Stimulated activated CD4-positive, alpha-beta T cell treated with anti-CD3 and anti-CD28 coated beads, Interleukin-2, amount 100 ng/mL, for 24 hours (primary cell): ENCODE measurements around the gene HVCN1.
"Not testable (repeated sequence)": the region's sequence is repeated elsewhere in the genome, so short reads cannot be mapped to it uniquely, and the experiment has no call there.

Experiments
- DNase-seq, 2 donors: peaks; one replicate each; pipeline ENCODE4 v3.0.0-alpha.2; 2020

HVCN1 gene

DNA sequence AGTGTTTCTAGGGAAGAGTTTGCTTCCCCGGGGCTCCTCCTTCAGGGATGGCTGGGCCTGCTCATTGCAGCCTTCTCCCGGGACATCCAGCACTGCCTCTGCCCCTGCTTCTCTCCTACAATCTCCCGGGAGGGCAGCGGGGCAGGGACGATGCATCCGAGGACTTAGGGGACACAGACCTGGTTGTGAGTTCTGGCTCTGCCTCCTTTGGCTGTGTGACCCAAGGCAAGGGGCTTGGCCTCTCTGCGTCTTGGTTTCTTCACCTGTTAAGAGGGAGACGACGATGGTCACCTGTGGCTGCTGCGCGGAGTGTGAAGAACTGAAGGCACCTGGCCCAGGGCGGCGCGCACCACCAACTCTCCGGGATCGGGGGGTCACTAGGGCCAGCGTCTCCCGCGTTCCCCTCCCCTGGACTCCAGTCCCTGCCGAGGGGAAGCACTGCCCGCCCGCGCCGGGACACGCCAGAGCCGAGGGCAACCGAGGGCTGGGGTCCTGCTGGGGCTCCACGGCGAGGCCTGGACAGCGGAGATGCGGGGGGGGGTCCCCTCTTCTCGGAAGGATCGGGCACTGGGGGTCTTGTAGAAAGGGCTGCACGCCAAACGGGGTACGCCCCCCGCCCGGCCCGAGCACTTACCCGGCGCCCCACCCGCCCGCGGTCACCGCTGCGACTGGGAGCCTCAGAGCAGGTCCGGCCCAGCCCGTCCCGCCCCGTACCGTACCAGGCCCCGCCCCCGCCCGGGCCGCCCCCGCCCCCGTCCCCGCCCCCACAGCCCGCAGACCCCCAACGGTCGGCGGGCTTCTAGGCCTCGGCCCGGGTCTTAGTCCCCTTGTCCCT, at the start of gene HVCN1:
Gene HVCN1 (minus strand): TSS at position 670 of the 835 bp plus-strand sequence. CDS start 5,870 bp downstream, outside the sequence.
- DNase-seq: peak in 1 of 2 donors; percentile 46

- no peak for DNase-seq
Observed at GRCh38 chr12:110737532-110737931, 48.6 kb upstream of the HVCN1 start.

DNA sequence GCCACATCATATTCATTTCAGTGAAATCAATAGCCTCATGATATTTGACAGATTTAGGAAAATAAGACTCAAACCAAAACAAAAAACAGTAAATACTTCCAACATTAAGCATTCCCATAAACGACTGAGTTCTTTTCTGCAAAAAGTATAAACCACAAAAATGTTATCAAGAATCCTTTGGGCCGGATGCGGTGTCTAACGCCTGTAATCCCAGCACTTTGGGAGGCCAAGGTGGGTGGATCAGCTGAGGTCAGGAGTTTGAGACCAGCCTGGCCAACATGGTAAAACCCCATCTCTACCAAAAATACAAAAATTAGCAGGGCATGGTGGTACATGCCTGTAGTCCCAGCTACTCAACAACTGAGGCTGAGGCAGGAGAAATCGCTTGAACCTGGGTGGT, 48.1 kb upstream of the HVCN1 start:
- not testable (repeated sequence) for DNase-seq

- no peak for DNase-seq
Observed at GRCh38 chr12:110733900-110734299, 45.0 kb upstream of the HVCN1 start.

- no peak for DNase-seq
Observed at GRCh38 chr12:110733089-110733715, 44.3 kb upstream of the HVCN1 start.

- DNase-seq: no peak
Observed at GRCh38 chr12:110732572-110732971, 43.7 kb upstream of the HVCN1 start.

- no peak for DNase-seq
Observed at GRCh38 chr12:110731479-110731878, 42.6 kb upstream of the HVCN1 start.

DNA sequence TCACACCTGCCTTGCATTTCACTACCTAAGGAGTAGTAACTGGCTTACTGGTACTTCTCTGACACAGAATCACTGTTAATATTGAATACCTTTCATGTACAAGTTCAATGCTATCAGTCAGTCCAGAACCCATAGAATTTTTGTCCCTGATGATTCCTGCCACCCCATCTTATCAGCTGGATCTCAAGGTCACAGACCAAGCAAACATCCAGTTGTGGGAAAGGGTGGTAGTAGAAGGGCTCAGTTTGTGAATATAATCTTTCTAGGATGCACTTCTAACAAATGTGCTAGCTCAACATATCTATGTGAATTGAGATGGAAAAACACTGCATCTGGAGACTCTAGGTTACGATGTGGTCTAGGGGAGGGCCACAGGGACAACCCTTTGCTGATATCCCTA, 39.7 kb upstream of the HVCN1 start:
- no peak for DNase-seq

DNA sequence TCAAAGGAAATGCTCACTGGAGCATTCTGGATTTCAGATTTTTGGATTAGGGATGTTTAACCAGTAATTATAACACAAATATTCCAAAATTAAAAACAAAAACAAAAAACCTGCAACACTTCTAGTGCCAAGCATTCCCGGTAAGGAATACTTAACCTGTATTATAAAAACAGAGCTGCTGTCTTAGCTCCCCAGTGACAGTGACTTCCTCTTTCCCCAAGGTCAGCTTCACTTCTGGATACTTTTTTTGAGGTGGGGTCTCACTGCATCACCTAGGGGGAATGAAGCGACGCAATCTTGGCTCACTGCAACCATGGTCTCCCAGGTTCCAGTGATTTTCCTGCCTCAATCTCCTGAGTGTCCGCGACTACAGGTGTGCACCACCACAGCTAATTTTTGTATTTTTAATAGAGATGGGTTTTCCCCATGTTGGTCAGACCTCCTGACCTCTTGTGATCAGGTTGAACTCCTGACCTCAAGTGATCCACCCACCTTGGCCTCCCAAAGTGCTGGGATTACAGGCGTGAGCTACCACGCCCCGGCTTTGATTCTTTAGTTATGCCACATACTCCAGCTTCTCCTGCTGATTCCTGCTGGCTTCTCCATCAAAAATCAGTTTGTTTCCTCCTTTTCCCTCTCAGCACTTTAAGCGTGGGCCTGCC, 37.9 kb upstream of the HVCN1 start:
- DNase-seq: no peak

DNA sequence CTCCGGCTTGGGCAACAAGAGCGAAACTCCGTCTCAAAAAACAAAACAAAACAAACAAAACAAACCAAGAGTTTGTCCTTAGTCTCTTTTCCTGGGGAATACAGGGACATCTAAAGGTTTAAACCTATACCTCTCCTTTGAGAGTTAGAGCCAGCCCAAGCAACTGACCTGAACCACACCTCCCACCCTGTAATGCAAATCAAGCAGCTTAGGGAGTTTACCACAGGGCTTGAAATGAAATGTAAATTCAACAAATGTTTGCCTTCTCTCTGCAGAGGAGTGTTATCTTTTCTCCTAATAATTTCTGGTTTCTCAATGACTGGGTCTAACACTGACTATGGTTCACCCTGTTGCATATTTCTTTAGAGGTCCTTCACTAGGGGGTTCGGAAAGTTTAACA, 37.1 kb upstream of the HVCN1 start:
- DNase-seq: no peak

- DNase-seq: no peak
Observed at GRCh38 chr12:110725267-110725666, 36.4 kb upstream of the HVCN1 start.

DNA sequence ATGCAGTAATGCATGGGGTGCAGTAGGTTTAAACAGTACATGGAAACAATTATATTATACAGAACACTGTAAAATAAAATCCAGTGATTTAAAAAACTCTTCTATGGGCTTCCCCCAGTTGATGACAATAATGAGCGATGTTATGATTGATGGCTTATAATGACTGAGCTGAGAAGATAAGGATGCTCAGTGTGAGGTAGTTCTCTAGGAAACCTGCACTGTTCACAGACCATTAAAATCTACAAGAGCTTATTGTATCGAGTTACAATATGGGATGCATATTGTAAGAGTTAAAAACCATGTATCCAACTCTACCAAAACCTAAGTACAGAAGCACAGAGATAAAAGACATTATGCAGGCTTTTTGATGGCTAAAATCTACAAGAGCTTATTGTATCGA, 34.0 kb upstream of the HVCN1 start:
- DNase-seq: not testable (repeated sequence)

DNA sequence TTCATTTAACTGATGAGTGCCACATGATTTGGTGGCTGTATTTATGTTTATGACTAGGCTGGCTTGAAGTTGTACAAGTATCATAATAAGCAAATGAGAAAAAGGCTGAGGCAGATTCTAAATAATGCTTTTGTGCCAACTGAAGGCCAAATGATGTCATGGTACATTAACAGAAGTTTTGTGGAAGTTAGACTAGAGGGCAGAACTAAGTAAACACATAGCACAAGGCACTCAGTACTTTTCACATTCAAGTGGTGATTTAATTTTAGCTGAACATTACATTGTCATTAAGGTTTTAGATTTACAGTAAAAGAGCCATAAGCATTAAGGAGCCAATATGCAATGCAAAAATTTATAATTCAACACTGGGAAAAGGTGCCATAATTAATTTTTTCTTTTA, 32.7 kb upstream of the HVCN1 start:
- no peak for DNase-seq

- DNase-seq: no peak
Observed at GRCh38 chr12:110720516-110720915, 31.6 kb upstream of the HVCN1 start.

DNA sequence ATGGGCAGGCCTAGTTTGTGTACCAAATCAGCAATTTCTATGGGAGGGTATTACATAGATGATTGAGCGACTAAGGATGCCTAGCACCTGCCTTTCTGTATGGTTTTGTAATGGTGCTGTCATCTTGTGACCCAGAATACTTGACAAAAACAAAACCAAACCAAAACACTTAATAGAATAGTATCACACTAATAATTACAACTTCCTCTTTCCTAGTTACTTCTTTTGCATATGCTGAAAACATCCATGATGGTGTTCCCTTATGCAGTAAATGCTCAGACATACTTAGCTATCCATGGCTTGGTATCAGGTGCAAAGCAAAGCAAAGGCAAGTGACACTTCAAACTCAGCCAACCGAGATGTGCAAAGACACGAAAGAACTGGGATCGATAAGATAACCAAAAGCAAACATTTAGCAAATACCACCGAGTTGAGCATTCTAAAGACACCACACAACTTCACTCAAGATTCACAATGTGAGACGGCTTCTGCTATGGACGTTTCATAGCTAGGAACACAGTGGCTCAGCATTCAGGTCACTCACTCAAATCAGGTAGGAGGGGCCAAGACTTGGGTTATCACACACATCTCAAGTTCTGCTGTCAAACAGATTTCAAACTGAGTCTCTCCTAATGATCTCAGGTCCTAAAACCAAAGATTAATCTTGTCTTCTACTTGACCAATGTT, 29.4 kb upstream of the HVCN1 start:
- DNase-seq: no peak

DNA sequence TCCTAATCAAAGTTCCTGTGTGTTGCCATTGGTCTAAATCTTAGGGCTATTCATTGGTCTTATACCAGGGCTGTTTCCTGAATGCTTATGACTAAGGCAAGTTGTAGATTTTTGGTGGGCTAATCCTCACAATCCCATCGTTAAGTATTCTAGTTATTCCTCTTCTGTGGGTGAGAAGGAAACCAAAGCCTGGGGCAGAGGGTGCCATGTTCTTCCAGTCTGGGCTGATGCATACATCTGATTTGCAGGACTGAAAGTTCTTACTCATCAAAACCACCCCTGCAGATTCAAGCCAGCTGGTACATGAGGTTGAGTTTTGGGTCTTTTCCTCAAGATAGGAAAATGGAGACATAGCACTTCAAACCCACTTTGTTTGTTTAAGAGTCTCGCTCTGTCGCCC, 28.1 kb upstream of the HVCN1 start:
- no peak for DNase-seq

GRCh38 chr12:110708917-110709316, 20.0 kb upstream of the HVCN1 start:
- DNase-seq: no peak

GRCh38 chr12:110705309-110705708, 16.4 kb upstream of the HVCN1 start:
- DNase-seq: no peak

DNA sequence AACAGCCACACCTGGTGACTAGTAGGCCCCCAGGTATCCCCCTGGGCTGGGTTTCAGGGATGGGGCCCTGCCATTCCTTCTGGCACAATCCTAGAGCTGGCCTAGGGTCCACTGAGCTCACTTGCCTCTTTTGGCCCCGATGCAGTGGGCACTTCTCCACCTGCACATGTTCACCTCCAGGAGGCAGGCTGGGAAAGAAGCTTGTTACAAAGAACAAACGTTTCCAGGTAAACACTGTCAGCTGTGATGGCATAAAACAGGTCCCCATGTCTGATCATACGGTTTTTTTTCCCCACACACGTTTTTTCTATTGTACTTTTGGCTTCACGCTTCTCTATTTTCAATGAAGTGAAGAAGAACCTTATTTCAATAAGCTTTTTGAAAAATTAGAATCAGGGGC, 15.8 kb upstream of the HVCN1 start:
- no peak for DNase-seq

DNA sequence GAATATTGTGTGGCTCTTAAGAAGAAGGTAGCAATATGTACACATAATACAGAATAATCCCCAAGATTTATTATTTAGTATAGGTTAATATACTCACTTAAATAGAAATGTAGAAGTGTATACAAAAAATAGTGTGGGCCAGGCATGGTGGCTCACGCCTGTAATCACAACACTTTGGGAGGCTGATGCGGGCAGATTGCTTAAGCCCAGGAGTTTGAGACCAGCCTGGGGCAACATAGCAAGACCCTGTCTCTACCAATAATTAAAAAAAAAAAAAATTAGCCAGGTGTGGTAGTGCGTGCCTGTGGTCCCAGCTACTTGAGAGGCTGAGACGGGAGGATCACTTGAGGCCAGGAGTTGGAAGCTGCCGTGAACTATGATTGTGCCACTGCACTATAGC, 15.3 kb upstream of the HVCN1 start:
- no peak for DNase-seq

- no peak for DNase-seq
Observed at GRCh38 chr12:110702081-110702480, 13.2 kb upstream of the HVCN1 start.

GRCh38 chr12:110699591-110700445, 10.9 kb upstream of the HVCN1 start:
- DNase-seq: no peak
